ENCODE results near the gene DPPA3.
"Not testable (repeated sequence)": the region's sequence is repeated elsewhere in the genome, so short reads cannot be mapped to it uniquely, and the experiment has no call there.

The DPPA3 gene

GRCh38 chr12:7731486-7731885 lies 20.3 kb downstream of the DPPA3 start:
- DNase-seq = no peak

- no peak for DNase-seq
Observed at GRCh38 chr12:7732993-7733392, 21.8 kb downstream of the DPPA3 start.

GRCh38 chr12:7747246-7747645 lies 36.0 kb downstream of the DPPA3 start, which contains the start of gene CLEC4C:
Gene CLEC4C, minus strand, starts transcription at chr12:7747375. Its CDS starts 27 bp downstream, at chr12:7747348.
- no peak for DNase-seq

- DNase-seq = no peak
Observed at GRCh38 chr12:7748852-7749251, 37.6 kb downstream of the DPPA3 start.

GRCh38 chr12:7749442-7749841 lies 38.2 kb downstream of the DPPA3 start:
- DNase-seq = no peak

- DNase-seq = no peak
Observed at GRCh38 chr12:7750350-7750749, 39.1 kb downstream of the DPPA3 start.

GRCh38 chr12:7751394-7751793 lies 40.2 kb downstream of the DPPA3 start:
- DNase-seq = no peak

- DNase-seq = not testable (repeated sequence)
Observed at GRCh38 chr12:7751941-7752922, 41.0 kb downstream of the DPPA3 start.

GRCh38 chr12:7755668-7756067 lies 44.4 kb downstream of the DPPA3 start:
- DNase-seq = not testable (repeated sequence)

- no peak for DNase-seq
Observed at GRCh38 chr12:7756993-7757392, 45.8 kb downstream of the DPPA3 start.

GRCh38 chr12:7758766-7759140 lies 47.5 kb downstream of the DPPA3 start:
- DNase-seq = no peak

Data from effector CD4-positive, alpha-beta T cell (primary cell).